Lung (tissue), 12 donors: ENCODE measurements around the gene TACR1. TPM values are rescaled to one million over a fixed set of nuclear protein-coding genes. Genes with fewer than 3 reads are reported as not detected.

ENCODE experiments used
- ATAC-seq: fragments of 200-7000 bp; cut with Tn5 transposase; one replicate; pipeline ENCODE4 v1.9.1; 2020; ENCODE audit warnings: moderate number of reproducible peaks; ENCODE audit not compliant: insufficient read depth, low FRiP score
- DNase-seq, 3 donors: peaks; one replicate each; pipeline ENCODE4 v3.0.0-alpha.2; 2013 to 2017
- H3K27ac ChIP-seq, 2 donors: one replicate each; pipeline ENCODE4 v1.5.1; 2013; ENCODE audit warnings: mild to moderate bottlenecking in 2 of 2, moderate library complexity in 2 of 2, control low read depth in 1 of 2, inconsistent platforms in 1 of 2, low read depth in 1 of 2, low read length in 1 of 2
- H3K27me3 ChIP-seq, 3 donors: one replicate each; pipeline ENCODE4 v1.5.1; 2013; ENCODE audit warnings: low read length in 2 of 3; ENCODE audit not compliant: control insufficient read depth in 3 of 3, insufficient read depth in 3 of 3
- H3K36me3 ChIP-seq, 4 donors: one replicate each; pipeline ENCODE4 v1.5.1; 2013; ENCODE audit warnings: low read length in 4 of 4, mild to moderate bottlenecking in 1 of 4, moderate library complexity in 1 of 4; ENCODE audit not compliant: control insufficient read depth in 4 of 4, insufficient read depth in 4 of 4
- H3K4me1 ChIP-seq, 5 donors: one replicate each; pipeline ENCODE4 v1.5.1; 2013; ENCODE audit warnings: low read length in 5 of 5, mild to moderate bottlenecking in 2 of 5, moderate library complexity in 1 of 5; ENCODE audit not compliant: control insufficient read depth in 5 of 5, insufficient read depth in 5 of 5
- H3K4me3 ChIP-seq: one replicate; pipeline ENCODE4 v1.5.1; 2013; ENCODE audit warnings: mild to moderate bottlenecking, control low read depth, moderate library complexity
- H3K9ac ChIP-seq, 2 donors: one replicate each; pipeline ENCODE4 v1.5.1; 2013; ENCODE audit warnings: low read length in 2 of 2, control low read depth in 1 of 2; ENCODE audit not compliant: insufficient read depth in 1 of 2
- H3K9me3 ChIP-seq, 4 donors: one replicate each; pipeline ENCODE4 v1.5.1; 2013; ENCODE audit warnings: low read length in 3 of 4, mild to moderate bottlenecking in 1 of 4, moderate library complexity in 1 of 4; ENCODE audit not compliant: control insufficient read depth in 4 of 4, insufficient read depth in 3 of 4
- CTCF ChIP-seq: IDR thresholded peaks from 2 replicates; pipeline ENCODE4 v1.5.1; 2012; ENCODE audit warnings: mild to moderate bottlenecking; ENCODE audit errors: control extremely low read depth, extremely low read depth
- WGBS, 2 donors: extraction: QIAGEN DNeasy Blood & Tissue Kit; methylation state at CpG; one replicate each; pipeline ENCODE4 v1.1.7; 2013; 5-methylcytosine and 5-hydroxymethylcytosine counted together
- polyA plus RNA-seq, 2 donors: library from polyadenylated mRNA; stranded (reverse); fragments of 200-250 nt; gene quantifications; one replicate each; pipeline ENCODE4 v1.2.1, GENCODE V29; 2013
- total RNA-seq, 2 donors: library from RNA; depleted of rRNA in 1 of 2; stranded (reverse); fragments of >200 nt in 1 of 2; gene quantifications; one replicate each; pipeline ENCODE4 v1.2.1, GENCODE V29; 2014 to 2021
- donor health status: control.
- donor health status: control.
- donor health status: Bipolar disorder and iron deficiency.
- donor health status: healthy.
- donor health status: DM: yes; HTN: yes; CAD: no.

The TACR1 gene
- total and polyA plus RNA-seq, 4 donors, result 0.33 to 1.6 (median 0.59) TPM

DNA sequence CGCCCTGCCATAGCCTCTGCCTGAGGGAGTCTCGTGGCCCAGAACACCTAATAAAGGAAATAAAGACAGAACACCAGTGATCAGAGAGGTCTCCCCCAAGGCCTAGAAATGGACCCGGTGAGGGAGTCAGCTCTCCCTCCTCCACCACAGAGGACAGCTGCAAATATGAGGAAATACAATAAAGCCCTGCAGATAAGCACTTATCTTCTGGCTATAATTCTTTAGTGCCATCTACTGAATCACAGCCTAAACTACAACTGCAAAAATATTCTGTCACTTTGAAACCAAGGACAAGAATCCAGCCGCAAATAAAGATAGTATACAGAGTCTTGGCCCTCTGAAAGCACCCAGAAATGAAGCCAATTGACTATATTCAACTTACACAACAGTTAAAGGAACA lies 42.4 kb upstream of the TACR1 start:
- no peak overlapping the region for H3K27ac ChIP-seq
- ATAC-seq (no peak), DNase-seq (no peak)
- no peaks in the 10 kb centered on the region for H3K36me3 ChIP-seq
- TF ChIP-seq CTCF, result no peak
- no peaks in the 10 kb centered on the region for H3K27me3 ChIP-seq
- peaks cover 0 to 12% (median 10%) of the 10 kb centered on the region in 4 donors for H3K9me3 ChIP-seq
- WGBS, 2 donors, result 88 to 89% methylated on average over 4 of the region's 4 CpGs
- no peak overlapping the region for H3K9ac ChIP-seq
- peaks cover 0 to 4% (median 0%) of the 10 kb centered on the region in 5 donors for H3K4me1 ChIP-seq
- no peak overlapping the region for H3K4me3 ChIP-seq

- Histone ChIP-seq H3K4me3 (no peak overlapping the region), H3K9me3 (peaks cover 0 to 12% (median 9%) of the 10 kb centered on the region in 4 donors), H3K27ac (no peak overlapping the region), H3K4me1 (peaks cover 0 to 5% (median 0%) of the 10 kb centered on the region in 5 donors), H3K36me3 (no peaks in the 10 kb centered on the region), H3K9ac (no peak overlapping the region), H3K27me3 (no peaks in the 10 kb centered on the region)
- WGBS, 2 donors, result 79 to 81% methylated on average over 6 of the region's 6 CpGs
- TF ChIP-seq CTCF, result no peak
- DNase-seq, result peak in 2 of 3 donors; percentile 32 to 33
- no peak for ATAC-seq
These were observed 39.5 kb upstream of the TACR1 start for GRCh38 chr2:75238670-75239330.

GRCh38 chr2:75237296-75237695 lies 38.0 kb upstream of the TACR1 start:
- Histone ChIP-seq H3K27me3 (no peaks in the 10 kb centered on the region), H3K4me3 (no peak overlapping the region), H3K27ac (no peak overlapping the region), H3K36me3 (no peaks in the 10 kb centered on the region), H3K9me3 (peaks cover 0 to 8% (median 7%) of the 10 kb centered on the region in 4 donors), H3K4me1 (peaks cover 0 to 10% (median 0%) of the 10 kb centered on the region in 5 donors), H3K9ac (no peak overlapping the region)
- DNase-seq (no peak), ATAC-seq (no peak)
- WGBS, 2 donors, result 95 to 96% methylated on average over 1 of the region's 1 CpG
- no peak for TF ChIP-seq CTCF
